Measurements from ENCODE around the gene BRD8. TPM values are rescaled to one million over a fixed set of nuclear protein-coding genes. Genes with fewer than 3 reads are reported as not detected.

The BRD8 gene
- total RNA-seq, 2 experiments from 2014 or later = 74.6 to 77.1 TPM

- peaks cover 29% of the 10 kb centered on the region for H3K4me1 Mint-ChIP-seq
- DNase-seq = no peak
- no peaks in the 10 kb centered on the region for H3K9me3 Mint-ChIP-seq
- peaks cover 2% of the 10 kb centered on the region for H3K27me3 Mint-ChIP-seq
- CTCF ChIA-PET = interaction anchor here (1.0 to 1.4 kb wide), 4 partner anchors 10 to 17 kb away, joined by 3 to 4 read pairs (median 3); no protein-coding TSS in a partner anchor
- H3K4me3 Mint-ChIP-seq = no peak overlapping the region
- POLR2A ChIA-PET = no interaction called here
- H3K36me3 Mint-ChIP-seq (ENCODE audit: low read depth) = no peaks in the 10 kb centered on the region
- no peak overlapping the region for H3K27ac Mint-ChIP-seq
Observed at GRCh38 chr5:138092301-138092700, 86.1 kb downstream of the BRD8 start.

GRCh38 chr5:138091685-138092084, 86.7 kb downstream of the BRD8 start:
- Mint-ChIP-seq H3K4me1 (peaks cover 23% of the 10 kb centered on the region), H3K36me3 (ENCODE audit: low read depth) (no peaks in the 10 kb centered on the region), H3K27ac (no peak overlapping the region), H3K27me3 (peaks cover 2% of the 10 kb centered on the region), H3K4me3 (no peak overlapping the region), H3K9me3 (no peaks in the 10 kb centered on the region)
- CTCF ChIA-PET = interaction anchor here (1.0 to 2.4 kb wide), 4 partner anchors 12 to 18 kb away, joined by 3 to 6 read pairs (median 4); no protein-coding TSS in a partner anchor
- no peak for DNase-seq
- POLR2A ChIA-PET = no interaction called here

Other genes starting within 250 kb of the BRD8 start
- 10 to 100 TPM; 31.3 to 35.2 TPM for gene FAM13B, start 145.6 kb downstream of the BRD8 start, total RNA-seq
- gene WNT8A, start 94.6 kb downstream of the BRD8 start, total RNA-seq = not detected
- gene NME5, start 39.2 kb downstream of the BRD8 start, total RNA-seq = not detected
- gene KIF20A, start 482 bp upstream of the BRD8 start, total RNA-seq = 10 to 100 TPM; 70.9 to 74.7 TPM
- 10 to 100 TPM; 32.2 to 34.6 TPM for gene CDC23, start 34.7 kb upstream of the BRD8 start, total RNA-seq
- gene GFRA3, start 96.0 kb upstream of the BRD8 start, total RNA-seq = under 1 TPM; 0.15 to 0.21 TPM
- 10 to 100 TPM; 15.8 to 19.0 TPM for gene CDC25C, start 153.2 kb upstream of the BRD8 start, total RNA-seq
- gene FAM53C, start 159.6 kb upstream of the BRD8 start, total RNA-seq = 10 to 100 TPM; 23.7 to 25.5 TPM
- gene KDM3B, start 174.1 kb upstream of the BRD8 start, total RNA-seq = 10 to 100 TPM; 60.4 to 65.7 TPM

Measured in activated CD4-positive, alpha-beta T cell treated with anti-CD3 and anti-CD28 coated beads, Interleukin-2, amount 10 ng/mL, durations not matched to agents 7 days and 5 days (primary cell).